Embryonic facial prominence (tissue), 1 donor: Measurements from ENCODE around the gene PIF1.

Experiments used
- DNase-seq: peaks from one replicate; pipeline ENCODE4 v3.0.0-alpha.2; 2016; ENCODE audit errors: extremely low spot score

The PIF1 gene

DNA sequence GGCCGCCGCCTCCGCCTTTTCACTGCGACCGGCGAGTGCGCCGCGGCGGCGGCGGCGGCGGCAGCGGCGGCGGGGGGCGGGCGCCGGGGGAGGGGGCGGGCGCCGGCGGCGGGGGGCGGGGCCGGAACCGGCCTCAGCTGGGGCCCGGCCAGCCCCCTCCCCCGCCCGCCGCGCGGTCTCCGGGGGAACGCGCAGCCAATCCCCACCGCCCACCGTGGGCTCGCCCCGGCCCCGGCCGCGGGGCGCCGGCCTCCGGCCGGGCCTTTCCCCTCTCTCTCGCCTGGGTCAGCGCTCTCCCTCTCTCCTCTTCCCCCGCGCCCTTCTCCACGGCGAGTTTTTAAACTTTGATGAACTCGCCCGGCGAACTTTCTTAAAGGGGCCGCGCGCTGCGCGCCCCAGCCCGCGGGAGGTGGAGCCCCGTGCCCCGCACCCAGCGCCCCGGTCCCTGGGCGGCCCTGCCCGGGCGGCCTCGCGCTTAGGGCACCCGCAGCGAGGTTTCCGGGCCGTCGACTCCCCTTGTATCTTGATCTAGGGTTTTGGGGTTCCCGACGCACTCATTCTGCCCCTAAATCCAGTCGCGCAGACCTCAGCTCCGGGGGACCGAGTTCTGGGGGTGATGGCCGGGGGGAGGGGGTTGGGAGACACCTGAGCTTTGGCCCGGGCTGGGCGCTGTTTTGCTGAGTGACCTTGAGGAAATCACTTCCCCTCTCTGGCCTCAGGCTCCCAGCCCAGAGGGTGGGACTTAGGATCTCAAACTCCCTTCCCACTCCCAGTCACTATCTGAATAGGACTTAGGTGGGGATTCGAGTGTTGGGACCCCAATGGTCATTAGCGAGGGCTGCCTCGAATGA, 49.7 kb downstream of the PIF1 start, which contains the start of gene RBPMS2:
RBPMS2 (minus strand) TSS at position 39 of the 851 bp plus-strand sequence. CDS start 270 bp downstream, outside the sequence.
- DNase-seq = no peak

DNA sequence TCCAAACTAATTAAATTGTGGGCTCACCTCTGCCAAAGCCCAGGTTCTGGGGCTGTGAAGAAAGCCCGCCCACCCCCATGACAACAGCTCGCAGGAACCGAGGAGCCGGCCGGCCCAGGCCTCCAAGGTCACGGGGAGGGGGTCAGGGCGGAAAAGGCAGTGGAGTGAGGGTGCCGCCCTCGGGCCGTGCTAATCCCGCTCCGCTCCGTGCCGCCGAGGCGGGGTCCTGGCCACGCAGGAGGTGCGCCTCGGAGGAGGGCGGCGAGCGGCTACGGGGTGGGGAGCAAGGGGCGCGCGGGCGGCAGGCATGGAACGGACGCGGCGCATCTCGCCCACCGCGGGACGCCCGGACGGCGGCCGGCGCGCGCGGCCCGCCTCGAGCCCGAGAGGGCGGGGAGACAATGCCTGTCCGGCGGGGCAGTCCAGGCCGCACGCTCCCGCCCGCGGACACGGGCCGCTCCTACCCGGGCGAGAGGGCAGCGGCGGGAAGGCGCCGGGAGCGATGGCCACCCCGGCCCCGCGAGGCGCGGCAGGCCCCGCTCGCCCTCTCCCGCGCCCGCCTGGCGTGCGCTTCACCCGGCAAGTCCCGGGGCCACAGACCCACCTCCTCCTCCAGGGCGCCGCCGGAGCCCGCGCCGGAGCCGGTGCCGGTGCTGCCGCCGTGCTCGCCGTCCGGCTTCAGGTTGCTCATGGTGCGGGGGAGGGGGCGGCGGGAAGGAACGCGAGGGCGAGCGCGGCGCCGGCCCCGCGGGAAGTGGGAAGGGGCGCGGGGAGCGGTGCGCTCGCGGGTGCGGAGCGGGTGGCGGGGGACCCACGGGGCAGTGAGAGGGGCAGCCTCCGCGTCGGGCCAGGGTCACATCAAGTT, 50.6 kb downstream of the PIF1 start:
- no peak for DNase-seq

DNA sequence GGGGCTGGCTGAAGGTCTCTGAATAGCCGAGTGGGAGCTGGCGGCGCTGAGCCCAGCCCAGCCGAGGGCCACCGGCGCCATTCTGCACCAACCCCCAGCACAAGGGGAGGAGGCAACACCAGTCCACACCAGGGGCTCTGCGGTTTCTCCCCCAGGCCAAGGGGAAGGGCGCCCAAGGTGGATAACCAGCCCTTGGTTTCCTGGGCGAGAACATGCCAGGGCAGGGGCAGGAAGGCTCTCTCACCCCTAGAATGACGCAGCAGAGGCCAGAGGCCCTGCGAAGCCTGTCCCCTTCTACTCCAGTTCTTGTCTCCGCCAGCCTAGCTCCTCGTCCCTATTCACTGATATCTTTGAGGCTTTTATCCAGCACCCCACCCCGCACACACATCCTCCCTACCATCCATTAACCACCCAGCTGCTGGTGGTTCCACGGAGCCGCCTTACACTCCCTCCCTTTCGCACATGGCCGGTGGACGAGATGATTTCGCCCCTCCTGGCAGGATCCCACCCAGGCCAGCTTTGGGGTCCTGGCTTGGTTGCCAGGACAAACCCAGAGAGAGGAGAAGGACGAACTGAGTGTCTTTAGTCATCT, 51.3 kb downstream of the PIF1 start:
- DNase-seq = no peak

DNA sequence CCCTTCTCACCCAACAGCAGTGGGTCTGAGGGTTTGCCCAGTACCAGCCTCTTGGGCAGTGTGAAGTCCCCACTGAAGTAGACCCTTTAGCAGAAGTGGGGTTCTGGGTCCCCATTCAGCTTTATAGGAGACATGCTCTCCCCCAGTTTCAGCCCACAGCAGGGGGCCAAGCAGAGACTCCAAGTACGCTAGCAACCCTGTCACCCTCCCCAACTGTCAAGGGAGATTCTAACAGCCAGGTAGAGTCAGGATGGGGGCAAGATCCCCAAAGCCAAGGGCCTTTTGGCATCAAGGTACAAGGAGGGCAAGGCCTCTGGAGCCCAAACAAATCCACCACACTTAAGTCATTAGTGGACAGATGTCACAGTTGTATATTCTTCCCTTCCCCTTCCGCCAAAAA, 51.8 kb downstream of the PIF1 start:
- no peak for DNase-seq

DNA sequence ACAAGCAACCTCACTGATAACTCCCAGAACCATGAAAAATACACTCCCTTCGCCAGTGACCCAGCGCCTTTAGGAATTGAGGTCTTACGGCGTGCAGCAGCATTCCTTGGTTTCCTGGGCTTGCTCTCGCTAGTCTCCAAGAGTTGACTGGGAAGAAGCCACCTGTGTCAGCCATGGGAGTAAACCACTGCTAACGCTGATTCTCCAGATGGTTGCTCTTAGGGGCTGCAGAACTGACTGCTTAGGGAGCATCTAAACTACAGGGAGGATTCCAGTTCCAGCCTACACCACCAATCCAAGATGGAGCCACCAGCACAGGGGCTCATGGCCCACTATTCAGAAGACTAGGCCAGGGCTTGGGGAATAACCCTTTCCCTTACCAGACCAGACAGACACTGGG, 52.5 kb downstream of the PIF1 start:
- DNase-seq = no peak

DNA sequence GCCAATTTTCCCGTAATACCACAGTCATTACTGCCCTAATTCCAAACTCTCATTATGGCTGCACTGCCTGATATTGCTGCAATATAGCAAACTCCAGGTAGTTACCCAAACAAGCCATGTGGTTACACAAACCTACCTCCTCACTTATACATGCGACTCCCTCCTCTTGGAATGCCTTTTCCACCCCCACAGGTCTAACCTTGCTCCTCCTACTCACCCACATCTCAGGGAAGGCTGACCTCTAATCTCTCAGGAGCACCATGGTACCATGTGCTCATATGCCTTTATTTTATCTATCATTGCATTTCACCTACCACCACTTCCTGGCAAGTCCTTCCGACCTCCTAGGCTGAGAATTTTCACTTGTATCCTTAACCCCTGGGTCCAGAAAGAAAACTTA, 53.0 kb downstream of the PIF1 start:
- no peak for DNase-seq

- no peak for DNase-seq
These were observed 54.8 kb downstream of the PIF1 start for GRCh38 chr15:64770626-64771025.

DNA sequence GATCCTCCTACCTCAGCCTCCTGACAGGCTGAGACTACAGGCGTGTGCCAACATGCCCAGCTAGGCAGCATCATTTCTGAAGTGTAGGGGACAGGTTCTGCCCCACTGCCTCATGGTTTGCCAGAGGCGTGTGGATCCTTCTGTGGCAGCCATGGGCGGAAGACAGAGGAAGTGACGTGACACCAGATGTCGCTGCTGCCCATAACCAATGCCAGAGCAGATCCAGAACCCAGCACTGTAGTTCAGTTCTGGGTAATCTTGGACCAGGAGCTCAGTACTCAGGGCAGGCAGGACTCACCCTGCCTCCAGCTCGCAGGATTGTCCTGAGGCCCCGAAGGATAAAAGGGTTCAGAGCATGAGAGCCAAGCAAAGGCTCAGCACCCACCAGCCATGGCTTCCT, 58.2 kb downstream of the PIF1 start:
- no peak for DNase-seq

DNA sequence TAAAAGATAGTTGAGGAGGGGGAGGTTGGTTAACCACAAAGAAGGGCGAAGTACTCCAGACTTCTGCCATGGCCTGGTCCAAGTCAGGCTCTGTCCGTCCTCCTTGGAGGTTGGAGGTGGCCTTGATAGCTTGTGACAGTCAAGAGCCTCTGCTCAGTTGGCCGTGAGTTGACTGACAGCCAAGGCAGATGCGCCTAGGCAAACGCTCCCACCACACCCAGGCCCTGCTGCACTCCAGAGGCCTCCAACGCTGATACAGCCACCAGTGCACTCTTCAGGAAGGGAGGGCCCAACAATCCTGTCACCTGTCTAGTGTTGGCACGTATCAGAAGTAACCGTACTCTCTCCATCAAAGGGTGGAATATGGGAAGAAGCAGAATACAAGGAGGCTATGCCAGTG, 59.4 kb downstream of the PIF1 start:
- DNase-seq = no peak
